NCI-H187 (cell line): ENCODE results near the gene TMEM203.

ENCODE experiments used
- DNase-seq, 2 experiments: peaks; one replicate each; lab custom pipeline; 2025; lab: John Stamatoyannopoulos, UW

TMEM203 gene

DNA sequence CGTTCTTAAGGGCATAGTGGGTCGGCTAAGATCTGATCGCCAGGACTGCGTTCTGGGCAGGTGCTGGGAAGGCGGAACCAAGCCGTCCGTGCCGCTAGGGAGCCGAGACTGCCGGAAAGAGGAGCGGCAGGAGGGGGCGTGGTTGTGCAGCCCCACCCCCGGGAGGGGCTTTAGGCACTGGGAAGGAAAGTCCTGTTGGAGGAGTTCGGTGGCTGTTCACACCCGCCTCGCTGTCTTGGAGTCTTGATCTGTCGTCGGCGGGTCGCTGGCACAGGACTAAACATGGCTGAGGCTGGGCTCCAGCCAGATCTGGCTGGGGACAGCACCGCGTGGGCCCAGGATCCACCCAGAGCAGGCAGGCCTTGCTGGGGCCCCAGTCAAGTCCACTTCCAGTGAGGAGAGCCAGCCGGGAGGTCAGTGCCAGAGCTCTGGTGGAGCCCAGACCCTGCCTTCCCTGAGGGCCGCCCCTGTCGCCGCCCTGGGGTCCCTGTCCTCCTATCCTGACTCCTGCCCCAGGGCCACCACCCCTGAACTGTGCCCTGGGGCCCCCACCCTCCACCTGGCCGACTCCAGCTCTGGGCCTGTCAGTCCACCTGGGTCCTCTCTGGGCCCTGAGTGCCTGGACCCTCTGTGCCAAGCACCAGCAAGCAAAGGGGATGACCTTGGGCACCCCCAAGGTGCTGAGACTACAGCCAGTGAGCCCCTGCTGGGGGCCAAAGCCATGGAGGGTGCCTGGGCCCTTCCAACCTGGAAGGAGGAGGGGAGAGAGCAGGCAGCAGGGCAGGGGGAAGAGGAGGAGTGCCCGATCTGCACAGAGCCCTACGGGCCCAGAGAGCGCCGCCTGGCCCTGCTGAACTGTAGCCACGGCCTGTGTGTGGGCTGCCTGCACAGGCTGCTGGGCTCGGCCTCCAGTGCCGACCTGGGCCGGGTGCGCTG lies 12.1 kb upstream of the TMEM203 start:
- DNase-seq: peak; percentile 3 to 30

DNA sequence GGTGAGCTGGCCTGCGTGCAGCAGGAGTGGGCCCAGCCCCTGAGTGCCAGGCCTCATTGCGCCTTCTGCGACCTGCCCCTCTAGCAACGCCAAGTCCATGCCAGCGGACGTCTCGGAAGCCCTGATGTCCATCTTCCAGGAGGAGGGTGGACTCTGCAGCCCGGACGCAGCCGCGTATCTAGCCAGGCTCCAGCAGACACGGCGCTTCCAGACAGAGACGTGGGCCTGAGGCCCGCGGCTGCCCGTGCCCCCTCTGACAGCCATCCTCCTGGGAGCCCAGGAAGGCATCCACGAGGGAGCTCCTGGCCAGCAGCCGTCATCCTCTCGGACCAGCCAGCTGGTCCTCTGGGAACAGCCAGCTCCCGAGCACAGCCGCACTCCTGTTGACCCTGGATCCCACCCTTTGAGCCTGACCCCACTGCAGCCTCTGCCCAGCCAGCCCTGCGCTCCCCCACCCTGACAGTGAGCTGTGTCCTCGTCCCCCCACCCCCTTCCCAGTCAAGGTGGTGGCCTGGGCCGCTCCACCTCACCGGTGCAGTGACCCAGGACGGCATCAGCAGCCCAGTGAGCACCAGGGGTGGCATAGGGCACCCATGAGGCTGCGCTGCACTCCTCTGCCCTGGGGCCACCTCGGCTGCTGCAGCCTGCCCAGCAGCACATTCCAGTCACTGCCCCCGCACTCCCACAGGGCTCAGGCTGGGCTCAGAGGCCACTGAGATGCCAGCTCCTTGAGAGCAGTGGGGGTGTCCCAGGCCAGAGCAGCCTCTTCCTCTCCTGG lies 10.9 kb upstream of the TMEM203 start:
- DNase-seq: no peak

DNA sequence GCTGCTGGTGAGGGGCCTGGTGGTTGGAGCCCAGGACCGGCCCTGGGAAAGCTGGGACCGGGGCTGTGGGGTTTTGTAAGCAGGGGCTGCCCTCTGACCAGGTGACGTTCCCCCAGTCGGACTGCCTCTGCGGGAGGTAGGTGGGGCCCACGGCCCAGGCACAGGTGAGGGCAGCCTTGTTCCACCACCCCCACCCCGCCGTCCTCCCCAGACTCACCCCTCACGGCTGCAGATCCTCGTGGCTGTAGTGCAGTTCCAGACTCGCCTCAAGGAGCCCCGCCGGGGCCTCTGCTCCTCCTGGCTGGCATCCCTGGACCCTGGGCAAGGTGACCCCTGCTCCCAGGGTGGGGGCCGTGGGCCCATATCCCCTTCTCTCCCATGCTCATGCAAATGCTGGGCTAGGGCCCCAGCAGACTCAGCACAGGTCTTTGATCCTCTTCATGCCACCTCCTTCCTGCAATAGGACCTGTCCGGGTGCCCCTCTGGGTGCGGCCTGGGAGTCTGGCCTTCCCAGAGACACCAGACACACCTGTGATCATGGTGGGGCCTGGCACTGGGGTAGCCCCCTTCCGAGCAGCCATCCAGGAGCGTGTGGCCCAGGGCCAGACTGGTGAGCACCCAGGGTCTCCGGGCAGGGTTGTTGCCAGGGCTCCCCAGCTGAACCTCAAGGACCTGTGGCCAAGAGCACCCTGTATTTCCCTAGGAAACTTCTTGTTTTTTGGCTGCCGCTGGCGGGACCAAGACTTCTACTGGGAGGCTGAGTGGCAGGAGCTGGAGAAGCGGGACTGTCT lies 9.9 kb upstream of the TMEM203 start:
- DNase-seq: no peak

DNA sequence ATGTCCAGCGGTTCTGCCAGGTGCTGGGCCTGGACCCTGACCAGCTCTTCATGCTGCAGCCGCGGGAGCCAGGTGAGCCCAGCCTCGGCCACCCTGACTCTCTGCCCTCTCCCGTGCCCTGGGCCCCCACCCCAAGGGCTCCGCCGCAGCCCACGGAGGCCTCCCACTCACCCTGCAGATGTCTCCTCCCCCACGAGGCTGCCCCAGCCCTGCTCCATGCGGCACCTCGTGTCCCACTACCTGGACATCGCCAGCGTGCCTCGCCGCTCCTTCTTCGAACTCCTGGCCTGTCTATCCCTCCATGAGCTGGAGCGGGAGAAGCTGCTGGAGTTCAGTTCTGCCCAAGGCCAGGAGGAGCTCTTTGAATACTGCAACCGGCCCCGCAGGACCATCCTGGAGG lies 9.2 kb upstream of the TMEM203 start:
- no peak for DNase-seq

DNA sequence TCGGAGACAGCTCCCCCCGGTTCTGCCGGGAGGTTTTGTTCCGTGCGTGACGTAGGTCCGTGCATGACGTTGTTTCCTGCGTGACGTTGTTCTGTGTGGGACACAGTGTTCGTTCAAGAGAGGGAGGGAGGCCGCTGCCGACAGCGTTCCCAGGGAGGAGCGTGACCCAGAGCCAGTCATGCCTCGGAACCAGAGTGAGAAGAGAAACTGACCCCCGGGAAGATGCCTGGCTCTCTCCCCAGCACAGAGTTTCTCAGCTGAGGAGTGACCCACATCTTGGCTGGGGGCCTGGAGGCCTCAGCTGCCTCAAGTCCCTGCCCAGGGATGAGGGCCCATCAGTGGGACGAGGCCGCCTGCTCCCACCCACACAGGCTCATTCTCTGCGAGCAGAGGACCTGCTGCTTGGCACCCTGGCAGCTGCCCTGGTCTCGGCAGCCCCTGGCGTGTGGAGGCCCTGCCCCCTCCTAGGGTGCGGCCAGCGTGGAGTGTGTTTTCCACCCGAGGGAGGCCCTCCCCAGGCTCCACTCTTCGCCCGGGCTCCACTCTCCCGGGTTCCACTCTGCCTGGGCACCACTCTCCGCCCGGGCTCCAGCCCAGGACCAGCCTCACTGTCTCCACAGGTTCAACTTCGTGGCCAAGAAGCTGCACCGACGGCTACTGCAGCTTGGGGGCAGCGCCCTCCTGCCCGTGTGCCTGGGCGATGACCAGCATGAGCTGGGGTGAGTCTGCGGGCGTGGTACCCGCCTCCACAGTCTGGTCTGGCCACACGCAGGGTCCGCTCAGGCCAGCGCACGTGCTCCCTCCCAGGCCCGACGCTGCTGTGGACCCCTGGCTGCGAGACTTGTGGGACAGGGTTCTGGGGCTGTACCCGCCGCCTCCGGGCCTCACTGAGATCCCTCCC lies 8.0 kb upstream of the TMEM203 start:
- no peak for DNase-seq

DNA sequence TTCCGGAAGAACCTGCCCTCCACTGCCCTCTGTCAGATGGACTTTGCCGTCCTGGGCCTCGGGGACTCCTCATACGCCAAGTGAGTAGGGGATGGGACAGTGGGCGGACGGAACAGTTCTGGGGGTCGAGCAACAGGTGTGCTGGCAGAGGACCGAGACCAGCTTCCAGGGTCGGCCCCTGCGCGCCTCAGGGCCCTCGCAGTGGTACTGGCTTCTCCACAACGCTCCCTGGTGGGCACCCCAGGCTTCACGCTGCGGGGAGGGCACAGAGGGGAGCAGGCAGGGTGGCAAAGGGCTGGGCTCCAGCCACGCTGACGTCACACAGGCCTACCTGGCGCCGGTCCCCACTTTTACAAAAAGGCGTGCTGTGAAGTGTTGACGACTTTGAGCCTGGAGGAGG lies 7.1 kb upstream of the TMEM203 start:
- DNase-seq: no peak

DNA sequence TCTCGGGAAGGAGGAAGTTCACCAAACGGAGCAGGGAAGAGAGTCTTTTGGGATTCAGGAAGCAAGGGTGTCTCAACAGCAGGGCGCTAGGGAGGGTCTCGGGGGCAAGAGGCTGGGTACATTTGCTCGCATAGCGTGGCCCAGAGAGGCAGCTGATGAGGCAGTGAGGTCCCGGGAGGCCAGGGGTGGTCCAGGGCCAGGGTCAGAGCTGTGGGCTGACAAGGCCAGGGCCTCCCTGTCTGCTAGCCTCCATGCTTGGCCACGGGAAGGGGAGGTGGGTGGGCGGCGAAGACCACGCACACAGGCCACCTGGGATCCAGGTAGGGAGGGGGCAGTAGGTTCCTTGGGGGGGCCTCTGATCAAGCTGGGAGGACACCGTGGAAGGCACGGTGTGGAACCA lies 6.1 kb upstream of the TMEM203 start:
- DNase-seq: no peak

DNA sequence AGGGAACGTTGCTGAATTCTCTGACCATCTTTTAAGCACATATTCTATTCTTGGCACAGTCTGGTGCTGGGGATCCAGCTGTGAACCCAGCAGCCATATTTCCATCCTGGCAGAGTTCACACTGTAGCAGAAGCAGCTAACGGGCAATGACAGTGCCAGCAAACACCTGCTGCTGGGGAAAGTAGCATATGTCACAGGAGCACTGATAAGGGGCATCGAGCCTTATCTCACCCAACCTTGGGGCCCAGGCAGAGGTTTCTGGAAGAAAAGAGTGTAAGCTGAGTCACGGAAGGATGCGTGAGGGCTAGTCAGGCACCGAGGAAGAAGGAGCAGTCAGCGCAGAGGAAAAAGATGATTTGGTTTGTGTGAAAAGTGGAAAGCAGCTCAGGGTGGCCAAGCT lies 1.2 kb upstream of the TMEM203 start:
- DNase-seq: no peak

DNA sequence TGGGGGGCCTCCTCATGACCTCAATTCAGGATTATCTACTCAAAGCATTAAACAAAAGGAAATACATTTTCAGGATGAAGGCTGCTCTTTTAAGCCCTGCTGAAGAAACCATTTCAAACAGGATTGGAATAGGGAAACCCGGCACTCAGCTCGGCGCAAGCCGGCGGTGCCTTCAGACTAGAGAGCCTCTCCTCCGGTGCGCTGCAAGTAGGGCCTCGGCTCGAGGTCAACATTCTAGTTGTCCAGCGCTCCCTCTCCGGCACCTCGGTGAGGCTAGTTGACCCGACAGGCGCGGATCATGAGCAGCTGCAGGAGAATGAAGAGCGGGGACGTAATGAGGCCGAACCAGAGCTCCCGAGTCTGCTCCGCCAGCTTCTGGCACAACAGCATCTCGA lies 720 bp downstream of the TMEM203 start:
- no peak for DNase-seq

DNA sequence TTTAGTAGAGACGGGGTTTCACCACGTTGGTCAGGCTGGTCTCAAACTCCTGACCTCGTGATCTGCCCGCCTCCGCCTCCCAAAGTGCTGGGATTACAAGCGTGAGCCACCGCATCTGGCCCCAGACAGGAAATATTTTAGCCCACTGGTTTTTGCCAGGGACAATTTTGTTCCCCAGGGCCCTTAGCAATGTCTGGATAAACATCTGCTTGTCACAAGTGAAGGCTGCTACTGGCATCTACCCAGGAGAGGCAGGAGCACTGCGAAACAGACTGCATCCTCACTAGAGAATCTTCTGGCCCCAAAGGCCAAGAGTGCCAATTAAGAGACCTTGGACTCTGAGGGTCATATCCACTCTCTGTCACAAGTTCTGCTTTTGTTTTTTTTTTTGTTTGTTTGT lies 2.5 kb downstream of the TMEM203 start:
- DNase-seq: no peak

DNA sequence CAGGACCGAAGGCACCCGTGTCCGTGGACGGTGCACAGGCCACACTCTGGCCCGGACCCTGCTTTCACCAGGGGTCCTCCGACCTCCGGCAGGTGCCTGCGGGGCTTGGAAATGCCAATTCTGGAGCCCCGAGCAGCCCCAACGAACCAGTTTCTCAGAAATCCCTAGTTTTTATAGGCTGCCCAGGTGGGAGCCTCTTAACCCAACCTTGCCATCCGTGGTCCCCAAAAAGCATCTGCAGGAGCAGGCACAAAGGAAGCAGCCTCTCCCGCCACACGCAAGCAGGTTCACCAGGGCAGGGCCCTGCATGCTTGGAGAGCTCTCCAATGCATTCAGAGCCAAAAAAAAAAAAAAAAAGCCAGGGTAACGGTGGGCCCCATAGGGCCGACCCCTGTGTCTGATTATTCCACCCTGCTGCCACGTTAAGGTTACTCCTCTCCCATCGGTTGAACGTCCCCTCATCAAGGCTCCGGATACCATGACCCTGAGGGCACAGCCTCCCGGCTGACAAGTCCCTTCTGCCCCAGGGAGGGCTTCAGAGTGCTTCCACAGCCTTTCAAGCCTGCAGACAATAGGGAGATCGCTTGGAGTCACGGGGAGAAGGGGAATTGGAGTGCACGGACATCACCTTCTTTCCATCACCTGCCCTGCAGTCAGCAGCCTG lies 4.1 kb downstream of the TMEM203 start:
- DNase-seq: no peak

DNA sequence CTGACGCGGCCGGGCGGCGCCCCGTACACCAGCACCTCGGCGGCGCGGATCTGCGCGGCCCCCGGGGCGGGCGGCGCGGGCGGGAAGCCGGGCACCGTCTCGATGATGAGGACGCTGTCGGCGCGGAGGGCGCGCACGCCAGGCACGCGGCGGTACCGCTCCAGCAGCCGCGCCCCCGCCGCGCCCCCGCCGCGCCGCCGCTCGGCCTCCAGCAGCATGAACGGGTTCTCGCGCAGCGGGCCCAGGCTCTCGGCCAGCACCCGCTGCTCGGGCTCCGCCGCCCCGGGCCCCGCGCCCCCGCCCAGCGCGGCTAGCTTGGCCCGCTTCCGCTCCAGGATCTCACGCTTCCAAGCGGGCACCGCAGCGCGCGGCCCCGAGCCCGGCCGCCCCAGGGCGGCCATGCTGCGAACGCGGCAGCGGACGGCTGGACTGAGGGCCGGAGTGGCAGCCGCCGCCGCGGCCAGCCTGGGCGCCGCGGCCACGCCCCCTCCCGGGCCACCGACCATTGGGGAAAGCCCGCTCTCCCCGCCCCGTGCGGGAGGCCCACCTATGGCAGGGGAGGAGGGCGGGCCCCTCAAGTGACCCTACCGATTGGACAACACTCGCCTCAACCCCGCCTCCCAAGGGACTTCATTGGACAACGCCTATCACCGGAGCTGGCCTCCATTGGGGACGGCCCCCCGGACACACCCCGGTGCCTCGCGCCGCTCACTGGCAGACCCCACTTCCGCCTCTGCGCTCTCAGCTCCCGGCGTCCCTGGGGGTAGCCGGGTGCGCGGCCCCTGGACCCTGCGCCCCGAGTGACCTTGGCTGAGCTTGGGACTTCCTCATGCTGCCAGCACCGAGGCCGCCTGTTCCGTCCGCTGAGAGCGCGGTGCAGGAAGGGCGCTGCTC lies 4.9 kb downstream of the TMEM203 start, which contains the start of gene TPRN:
TSS of gene TPRN (minus strand) at position 431 of the 894 bp plus-strand sequence. CDS start at position 401, 30 bp downstream.
- DNase-seq: peak; percentile 84 to 96

DNA sequence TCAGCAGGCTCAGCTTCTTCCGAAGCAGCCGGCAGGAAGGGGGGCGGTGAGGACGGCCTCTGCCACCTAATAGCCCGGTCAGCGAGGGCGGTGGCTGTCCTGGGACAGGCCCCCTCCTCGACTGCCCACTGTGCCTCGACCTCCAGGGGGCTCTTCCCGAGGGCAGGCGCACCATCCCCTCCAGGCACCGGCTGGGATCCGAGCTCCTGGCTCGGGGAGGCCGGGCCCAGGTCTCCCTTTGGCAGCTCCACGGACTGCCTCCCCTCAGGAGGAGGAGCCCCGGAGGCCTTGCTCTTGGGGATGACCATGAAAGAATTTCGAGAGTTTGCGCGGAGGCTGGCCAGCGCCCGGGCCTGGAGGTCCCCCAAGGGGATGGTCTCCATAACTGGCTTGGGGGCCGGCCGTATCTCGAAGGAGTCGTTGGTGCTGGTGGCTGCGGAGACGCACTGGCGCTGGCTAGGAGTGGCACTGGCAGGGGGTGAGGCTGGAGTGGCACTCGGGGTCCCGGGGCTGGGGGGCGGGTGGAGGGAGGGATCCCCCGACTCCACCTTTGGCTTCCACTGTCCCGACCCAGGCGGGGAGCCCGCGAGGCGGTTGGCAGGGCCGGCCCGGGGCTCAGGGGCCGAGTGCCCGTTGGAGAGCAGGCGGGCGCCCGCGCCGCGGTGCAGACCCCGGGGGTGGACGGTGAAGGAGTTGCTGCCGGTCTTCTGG lies 5.9 kb downstream of the TMEM203 start:
- DNase-seq: no peak

DNA sequence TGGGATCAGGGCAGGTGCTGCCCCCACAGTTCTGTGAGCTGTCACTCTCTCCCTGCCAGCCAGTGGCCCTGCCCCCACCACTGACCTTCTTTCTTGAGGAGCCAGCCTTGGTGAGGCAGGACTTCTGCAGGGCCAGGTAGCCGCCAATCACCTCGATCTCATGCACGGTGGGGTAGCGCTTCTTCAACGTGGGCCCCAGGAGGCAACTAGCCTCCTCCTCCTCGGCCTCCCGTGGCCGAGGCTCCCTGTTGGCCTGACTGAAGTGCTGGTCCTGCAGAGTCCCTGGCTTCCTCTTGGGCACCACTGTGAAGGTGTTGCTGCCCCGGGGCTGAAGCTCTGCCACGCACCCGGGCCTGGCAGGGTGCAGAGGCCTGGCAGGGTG lies 6.6 kb downstream of the TMEM203 start:
- DNase-seq: no peak

DNA sequence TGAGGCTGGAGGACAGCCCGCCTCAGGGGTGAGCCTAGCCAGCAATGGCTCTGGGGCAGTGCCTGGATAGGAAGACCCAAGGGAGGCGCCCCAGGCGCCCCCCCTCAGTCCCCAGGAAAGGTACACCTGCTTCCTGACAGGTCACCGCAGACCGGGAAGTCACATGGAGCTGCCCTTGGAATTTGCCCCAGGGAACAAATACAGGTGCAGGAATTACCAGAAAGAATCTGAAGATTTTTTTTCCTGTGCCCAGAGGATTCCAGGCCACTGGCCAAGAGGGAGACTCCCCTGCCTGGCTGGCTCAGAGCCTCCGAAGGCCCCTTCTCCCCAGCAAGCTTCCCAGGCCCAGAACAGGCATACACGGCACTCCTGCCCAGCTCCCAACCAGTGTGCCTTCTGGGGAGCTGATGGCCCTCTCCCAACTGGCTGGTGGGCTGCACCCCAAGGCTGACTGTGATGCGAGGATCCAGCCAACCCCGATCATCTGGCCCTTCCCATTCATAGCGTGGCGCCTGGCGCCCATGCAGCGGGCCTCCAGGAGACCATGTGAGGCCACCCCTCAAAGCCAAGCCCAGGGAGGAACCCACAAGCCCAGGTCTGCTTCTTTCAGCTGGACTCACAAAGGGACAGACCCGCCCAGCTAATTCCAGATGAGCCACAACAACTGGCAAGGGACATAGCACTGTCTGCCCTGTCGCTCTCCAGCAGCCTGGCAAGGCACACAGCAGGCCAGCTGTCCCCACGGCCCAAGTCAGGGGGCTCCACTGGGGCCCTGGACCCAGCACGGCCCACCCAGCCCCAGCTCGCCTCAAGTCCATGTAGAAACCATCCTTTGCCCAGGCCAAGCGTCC lies 7.2 kb downstream of the TMEM203 start:
- DNase-seq: no peak

DNA sequence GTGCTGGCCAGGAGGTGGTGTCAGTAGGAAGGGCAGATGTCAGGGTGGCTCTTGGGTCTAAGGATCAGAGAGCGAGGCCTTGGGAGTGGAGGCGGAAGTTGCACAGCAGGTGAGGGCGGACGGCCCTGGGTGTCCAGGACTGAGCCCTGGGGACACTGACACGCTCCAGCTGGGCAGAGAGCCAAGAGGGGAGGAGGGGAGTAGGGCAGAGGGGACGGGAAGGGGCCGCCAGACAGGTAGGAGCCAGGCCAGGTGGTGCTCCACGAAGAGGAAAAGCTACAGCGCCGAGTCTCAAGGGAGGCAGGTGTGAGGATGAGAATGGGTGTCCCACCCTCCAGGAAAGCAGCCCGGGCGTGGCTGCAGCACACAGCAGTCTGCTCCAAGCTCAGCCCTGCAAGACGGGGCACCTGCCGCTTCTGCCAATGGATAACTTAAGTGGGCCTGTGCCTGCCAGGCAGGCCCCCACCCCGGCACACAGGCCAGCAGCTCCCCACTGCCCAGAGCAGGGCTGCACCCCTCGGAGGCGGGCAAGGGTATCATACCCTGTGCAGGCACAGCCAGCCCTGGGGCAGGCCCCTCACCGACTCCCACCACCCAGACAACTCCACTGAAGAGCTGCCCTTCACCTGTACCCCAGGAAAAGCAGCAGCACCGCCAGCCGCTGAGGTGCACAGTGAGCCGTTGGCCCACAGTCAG lies 9.8 kb downstream of the TMEM203 start:
- DNase-seq: peak; percentile 28 to 81

DNA sequence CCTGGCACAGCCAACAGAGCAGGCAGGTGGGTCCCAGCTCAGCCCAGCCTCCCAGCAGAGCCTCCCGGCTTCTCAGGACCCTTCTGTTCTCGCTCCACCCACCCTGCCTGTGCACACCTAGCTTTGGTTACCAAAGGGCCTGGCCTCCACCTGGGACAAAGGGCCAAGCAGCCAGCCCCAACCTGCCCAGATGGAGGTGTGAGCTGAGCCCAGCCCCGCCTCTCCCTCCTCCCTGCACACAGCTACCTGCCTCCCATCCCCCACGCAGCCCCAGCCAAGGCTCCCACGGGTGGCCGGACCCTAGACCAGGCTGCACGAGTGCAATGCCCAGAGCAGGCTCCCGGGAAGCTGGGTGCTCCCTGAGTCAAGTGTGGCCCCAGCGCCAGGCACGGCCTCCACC lies 10.5 kb downstream of the TMEM203 start:
- no peak for DNase-seq
